ENCODE measurements around the gene GGA3.

DNA sequence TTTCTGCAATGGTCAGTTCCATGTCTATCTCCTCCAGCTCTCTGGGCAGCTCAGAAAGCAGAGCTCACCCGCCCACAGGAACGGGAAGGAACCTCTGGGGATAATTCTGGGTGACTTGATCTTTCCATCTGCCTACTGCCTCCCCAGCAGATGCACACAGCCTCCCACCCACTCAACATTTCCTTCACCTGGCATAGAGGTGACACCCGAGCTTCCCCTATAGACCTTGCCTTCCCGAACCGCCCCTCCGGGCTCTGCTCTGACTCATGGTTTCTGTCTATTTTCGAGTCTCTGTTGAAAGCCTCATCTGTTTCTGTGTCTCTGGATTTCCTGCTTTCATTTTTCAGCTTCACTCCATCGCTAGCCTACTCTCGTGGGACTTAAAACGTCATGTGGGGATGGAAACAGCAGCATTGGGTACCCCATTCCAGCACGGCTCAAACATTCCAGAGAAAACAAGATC, 11.4 kb downstream of the GGA3 start:
- TF ChIP-seq FOXA1 (IDR thresholded peaks at IDR 0.05) (no peak), RAD21 (IDR thresholded peaks at IDR 0.05) (no peak)
- TF ChIP-seq, protein P1, sequence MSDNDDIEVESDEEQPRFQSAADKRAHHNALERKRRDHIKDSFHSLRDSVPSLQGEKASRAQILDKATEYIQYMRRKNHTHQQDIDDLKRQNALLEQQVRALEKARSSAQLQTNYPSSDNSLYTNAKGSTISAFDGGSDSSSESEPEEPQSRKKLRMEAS (IDR thresholded peaks at IDR 0.05): no peak
- TF ChIP-seq, protein P2, sequence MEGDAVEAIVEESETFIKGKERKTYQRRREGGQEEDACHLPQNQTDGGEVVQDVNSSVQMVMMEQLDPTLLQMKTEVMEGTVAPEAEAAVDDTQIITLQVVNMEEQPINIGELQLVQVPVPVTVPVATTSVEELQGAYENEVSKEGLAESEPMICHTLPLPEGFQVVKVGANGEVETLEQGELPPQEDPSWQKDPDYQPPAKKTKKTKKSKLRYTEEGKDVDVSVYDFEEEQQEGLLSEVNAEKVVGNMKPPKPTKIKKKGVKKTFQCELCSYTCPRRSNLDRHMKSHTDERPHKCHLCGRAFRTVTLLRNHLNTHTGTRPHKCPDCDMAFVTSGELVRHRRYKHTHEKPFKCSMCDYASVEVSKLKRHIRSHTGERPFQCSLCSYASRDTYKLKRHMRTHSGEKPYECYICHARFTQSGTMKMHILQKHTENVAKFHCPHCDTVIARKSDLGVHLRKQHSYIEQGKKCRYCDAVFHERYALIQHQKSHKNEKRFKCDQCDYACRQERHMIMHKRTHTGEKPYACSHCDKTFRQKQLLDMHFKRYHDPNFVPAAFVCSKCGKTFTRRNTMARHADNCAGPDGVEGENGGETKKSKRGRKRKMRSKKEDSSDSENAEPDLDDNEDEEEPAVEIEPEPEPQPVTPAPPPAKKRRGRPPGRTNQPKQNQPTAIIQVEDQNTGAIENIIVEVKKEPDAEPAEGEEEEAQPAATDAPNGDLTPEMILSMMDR (IDR thresholded peaks at IDR 0.05; ENCODE audit: low read depth, low read length, missing input control): no peak
- TF ChIP-seq, protein P3, sequence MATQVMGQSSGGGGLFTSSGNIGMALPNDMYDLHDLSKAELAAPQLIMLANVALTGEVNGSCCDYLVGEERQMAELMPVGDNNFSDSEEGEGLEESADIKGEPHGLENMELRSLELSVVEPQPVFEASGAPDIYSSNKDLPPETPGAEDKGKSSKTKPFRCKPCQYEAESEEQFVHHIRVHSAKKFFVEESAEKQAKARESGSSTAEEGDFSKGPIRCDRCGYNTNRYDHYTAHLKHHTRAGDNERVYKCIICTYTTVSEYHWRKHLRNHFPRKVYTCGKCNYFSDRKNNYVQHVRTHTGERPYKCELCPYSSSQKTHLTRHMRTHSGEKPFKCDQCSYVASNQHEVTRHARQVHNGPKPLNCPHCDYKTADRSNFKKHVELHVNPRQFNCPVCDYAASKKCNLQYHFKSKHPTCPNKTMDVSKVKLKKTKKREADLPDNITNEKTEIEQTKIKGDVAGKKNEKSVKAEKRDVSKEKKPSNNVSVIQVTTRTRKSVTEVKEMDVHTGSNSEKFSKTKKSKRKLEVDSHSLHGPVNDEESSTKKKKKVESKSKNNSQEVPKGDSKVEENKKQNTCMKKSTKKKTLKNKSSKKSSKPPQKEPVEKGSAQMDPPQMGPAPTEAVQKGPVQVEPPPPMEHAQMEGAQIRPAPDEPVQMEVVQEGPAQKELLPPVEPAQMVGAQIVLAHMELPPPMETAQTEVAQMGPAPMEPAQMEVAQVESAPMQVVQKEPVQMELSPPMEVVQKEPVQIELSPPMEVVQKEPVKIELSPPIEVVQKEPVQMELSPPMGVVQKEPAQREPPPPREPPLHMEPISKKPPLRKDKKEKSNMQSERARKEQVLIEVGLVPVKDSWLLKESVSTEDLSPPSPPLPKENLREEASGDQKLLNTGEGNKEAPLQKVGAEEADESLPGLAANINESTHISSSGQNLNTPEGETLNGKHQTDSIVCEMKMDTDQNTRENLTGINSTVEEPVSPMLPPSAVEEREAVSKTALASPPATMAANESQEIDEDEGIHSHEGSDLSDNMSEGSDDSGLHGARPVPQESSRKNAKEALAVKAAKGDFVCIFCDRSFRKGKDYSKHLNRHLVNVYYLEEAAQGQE (IDR thresholded peaks at IDR 0.05): no peak

Measured in liver (tissue), 3 donors.